Activated CD8-positive, alpha-beta T cell treated with anti-CD3 and anti-CD28 coated beads for 36 hours (primary cell): Measurements from ENCODE around the gene SMIM11. TPM values are rescaled to one million over a fixed set of nuclear protein-coding genes. Genes with fewer than 3 reads are reported as not detected.
A peak's percentile ranks its signal among the peaks of the same experiment; 100 is the strongest.

ENCODE experiments used
- ATAC-seq: fragments of 200-7000 bp; cut with Tn5 transposase; one replicate; pipeline ENCODE4 v1.10.0; 2021; ENCODE audit warnings: mild to moderate bottlenecking, moderate library complexity
- CTCF ChIA-PET: fragments of 350-600 bp; sonication (Branson Sonifier 250); formaldehyde crosslinking; loops from one replicate; lab custom pipeline; 2021; ENCODE audit warnings: antibody characterized with exemption; lab: Charles Lee
- POLR2A ChIA-PET: fragments of 350-600 bp; sonication (Branson Sonifier 250); formaldehyde crosslinking; loops from one replicate; lab custom pipeline; 2021; ENCODE audit warnings: antibody characterized with exemption; lab: Charles Lee
- DNase-seq: peaks from one replicate; pipeline ENCODE4 v3.0.0-alpha.2; 2020
- H3K27ac Mint-ChIP-seq: one replicate; pipeline ENCODE4 v1.8.0; 2021; ENCODE audit warnings: mild to moderate bottlenecking, mixed read lengths
- H3K27me3 Mint-ChIP-seq: one replicate; pipeline ENCODE4 v1.8.0; 2021; ENCODE audit warnings: mixed read lengths
- H3K36me3 Mint-ChIP-seq: one replicate; pipeline ENCODE4 v1.8.0; 2021; ENCODE audit warnings: low read depth, mixed read lengths
- H3K4me1 Mint-ChIP-seq: one replicate; pipeline ENCODE4 v1.8.0; 2021; ENCODE audit warnings: low read depth, mixed read lengths
- H3K4me3 Mint-ChIP-seq: one replicate; pipeline ENCODE4 v1.8.0; 2021; ENCODE audit warnings: mild to moderate bottlenecking, moderate library complexity, mixed read lengths
- H3K9me3 Mint-ChIP-seq: one replicate; pipeline ENCODE4 v1.8.0; 2021; ENCODE audit warnings: mixed read lengths
- CTCF ChIP-seq: fragments of 200-600 bp; IDR thresholded peaks from one replicate; pipeline ENCODE4 v1.8.0; 2022; ENCODE audit warnings: antibody characterized with exemption, mild to moderate bottlenecking
- intact Hi-C: fragments of 100-400 bp; cut with micrococcal nuclease; formaldehyde crosslinking; loops from one replicate; pipeline ENCODE4 v1.10.0; 2022
- total RNA-seq, 2 experiments: library from RNA; stranded (reverse); gene quantifications; one replicate each; pipeline ENCODE4 v1.2.3, GENCODE V29; 2021

SMIM11 gene
- total RNA-seq, 2 experiments from 2014 or later, result 5.2 to 7.5 TPM

- H3K4me1 Mint-ChIP-seq, result peaks cover 6% of the 10 kb centered on the region
- peaks cover 16% of the 10 kb centered on the region for H3K27me3 Mint-ChIP-seq
- intact Hi-C loops, result no loop called here
- TF ChIP-seq CTCF, result no peak
- H3K9me3 Mint-ChIP-seq, result no peaks in the 10 kb centered on the region
- H3K27ac Mint-ChIP-seq, result no peak overlapping the region
- H3K4me3 Mint-ChIP-seq, result no peak overlapping the region
- no peaks in the 10 kb centered on the region for H3K36me3 Mint-ChIP-seq
- CTCF ChIA-PET, result interaction anchor here (0.9 to 4.2 kb wide), 4 partner anchors 9 to 435 kb away, joined by 3 to 27 read pairs (median 4); no protein-coding TSS in a partner anchor
- POLR2A ChIA-PET, result no interaction called here
- no peak for ATAC-seq
- no peak for DNase-seq
Measured at GRCh38 chr21:34358866-34359265, 16.4 kb upstream of the SMIM11 start.

DNA sequence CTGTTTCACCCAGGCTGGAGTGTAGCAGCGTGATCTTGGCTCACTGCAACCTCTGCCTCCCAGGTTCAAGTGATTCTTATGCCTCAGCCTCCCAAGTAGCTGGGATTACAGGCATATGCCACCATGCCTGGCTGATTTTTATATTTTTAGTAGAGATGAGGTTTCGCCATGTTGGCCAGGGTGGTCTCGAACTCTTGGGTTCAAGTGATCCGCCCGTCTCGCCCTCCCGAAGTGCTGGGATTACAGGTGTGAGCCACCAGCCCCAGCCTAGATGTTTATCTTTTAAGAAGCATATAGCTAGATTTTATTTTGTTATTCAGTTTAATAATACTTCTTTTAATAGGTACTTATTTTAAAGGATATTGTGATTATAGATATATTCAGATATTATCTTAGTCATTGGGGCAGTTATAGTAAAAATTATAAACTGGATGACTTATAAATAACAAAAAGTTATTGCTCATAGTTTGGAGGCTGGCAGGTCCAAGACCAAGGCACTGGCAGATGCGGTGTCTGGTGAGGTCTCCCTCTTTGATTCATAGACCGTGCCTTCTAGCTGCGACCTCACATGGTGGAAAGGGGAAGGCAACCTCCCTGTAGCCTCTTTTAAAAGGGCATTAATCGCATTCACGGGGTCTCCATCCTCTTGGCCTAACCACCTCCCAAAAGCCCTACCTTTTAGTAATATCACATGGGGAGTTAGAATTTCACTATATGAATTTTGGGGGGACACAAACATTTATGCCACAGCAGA is 14.6 kb upstream of the SMIM11 start:
- no peaks in the 10 kb centered on the region for H3K9me3 Mint-ChIP-seq
- peaks cover 4% of the 10 kb centered on the region for H3K4me1 Mint-ChIP-seq
- H3K4me3 Mint-ChIP-seq, result no peak overlapping the region
- ChIA-PET CTCF (interaction anchor here (1.2 to 4.2 kb wide), 5 partner anchors 7 to 441 kb away, joined by 3 to 27 read pairs (median 5); no protein-coding TSS in a partner anchor), POLR2A (no interaction called here)
- TF ChIP-seq CTCF, result no peak
- H3K27me3 Mint-ChIP-seq, result peaks cover 11% of the 10 kb centered on the region
- no peak for DNase-seq
- ATAC-seq, result no peak
- intact Hi-C loops, result no loop called here
- H3K36me3 Mint-ChIP-seq, result no peaks in the 10 kb centered on the region
- no peak overlapping the region for H3K27ac Mint-ChIP-seq

DNA sequence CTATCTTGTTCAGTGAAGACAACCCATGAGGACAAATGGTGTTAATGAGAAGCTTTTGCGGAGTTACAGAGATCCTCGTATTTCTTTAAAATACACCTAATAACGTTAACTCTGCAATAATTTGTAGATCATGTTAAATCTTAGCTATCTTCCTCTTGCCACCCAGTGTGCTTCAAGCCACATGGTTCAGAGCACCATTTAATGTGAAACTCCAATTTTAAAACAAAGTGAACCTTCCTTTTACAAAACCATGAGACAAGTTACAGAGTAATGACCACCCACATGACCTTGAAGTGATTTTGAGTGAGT is 13.2 kb upstream of the SMIM11 start:
- Mint-ChIP-seq H3K4me3 (no peak overlapping the region), H3K9me3 (no peaks in the 10 kb centered on the region), H3K36me3 (no peaks in the 10 kb centered on the region), H3K27ac (no peak overlapping the region), H3K4me1 (peaks cover 3% of the 10 kb centered on the region), H3K27me3 (peaks cover 5% of the 10 kb centered on the region)
- intact Hi-C loops, result no loop called here
- ATAC-seq (peak; percentile 29), DNase-seq (no peak)
- POLR2A ChIA-PET, result interaction anchor here (0.7 kb wide), 1 partner anchor 558 kb away, joined by 3 read pairs; no protein-coding TSS in a partner anchor
- TF ChIP-seq CTCF, result peak; percentile 53
- CTCF ChIA-PET, result interaction anchor here (0.6 to 2.8 kb wide), 23 partner anchors 8 to 465 kb away, joined by 3 to 27 read pairs (median 3); partner anchors contain the start of gene ATP5PO

GRCh38 chr21:34362670-34363069 is 12.6 kb upstream of the SMIM11 start:
- Mint-ChIP-seq H3K9me3 (no peaks in the 10 kb centered on the region), H3K27ac (no peak overlapping the region), H3K36me3 (no peaks in the 10 kb centered on the region), H3K4me3 (no peak overlapping the region), H3K4me1 (peaks cover 4% of the 10 kb centered on the region), H3K27me3 (peaks cover 5% of the 10 kb centered on the region)
- DNase-seq, result no peak
- ChIA-PET POLR2A (interaction anchor here (0.7 to 0.9 kb wide), 2 partner anchors 10 to 559 kb away, joined by 3 to 5 read pairs; no protein-coding TSS in a partner anchor), CTCF (interaction anchor here (0.6 to 2.8 kb wide), 25 partner anchors 9 to 466 kb away, joined by 3 to 27 read pairs (median 3); partner anchors contain the start of gene ATP5PO)
- intact Hi-C loops, result no loop called here
- TF ChIP-seq CTCF, result no peak
- no peak for ATAC-seq

- Mint-ChIP-seq H3K4me3 (no peak within 1 kb of the TSS), H3K27me3 (peaks cover 6% of the 10 kb centered on the region), H3K27ac (no peak within 1 kb of the TSS), H3K9me3 (no peaks in the 10 kb centered on the region), H3K4me1 (peaks cover 4% of the 10 kb centered on the region), H3K36me3 (no peaks in the 10 kb centered on the region)
- DNase-seq (no peak), ATAC-seq (no peak)
- CTCF ChIA-PET, result interaction anchor here (1.2 to 2.8 kb wide), 4 partner anchors 147 to 440 kb away, joined by 3 to 15 read pairs (median 4); no protein-coding TSS in a partner anchor
- POLR2A ChIA-PET, result no interaction called here
- intact Hi-C loops, result no loop called here
- TF ChIP-seq CTCF, result no peak
Measured at GRCh38 chr21:34363733-34364132, 11.6 kb upstream of the SMIM11 start, which contains the start of gene KCNE2. Gene KCNE2 (plus strand): TSS chr21:34364006. CDS start chr21:34370479, 6,473 bp downstream.
